ENCODE measurements around the gene CPEB1. TPM values are rescaled to one million over a fixed set of nuclear protein-coding genes. Genes with fewer than 3 reads are reported as not detected.
A peak's percentile ranks its signal among the peaks of the same experiment; 100 is the strongest.

The CPEB1 gene
- total RNA-seq, 1 donor from 2014 or later = 2.5 TPM

GRCh38 chr15:82551646-82552247 lies 95.4 kb downstream of the CPEB1 start:
- DNase-seq = no peak
- no peaks in the 10 kb centered on the region for H3K27me3 ChIP-seq
- H3K27ac ChIP-seq = no peak overlapping the region
- H3K36me3 ChIP-seq = no peaks in the 10 kb centered on the region
- no peak overlapping the region for H3K4me3 ChIP-seq
- intact Hi-C loops (cut with DNase I) = no loop called here
- no peaks in the 10 kb centered on the region for H3K4me1 ChIP-seq
- no peaks in the 10 kb centered on the region for H3K9me3 ChIP-seq
- TF ChIP-seq CTCF (IDR thresholded peaks at IDR 0.05) = no peak
- ATAC-seq = peak; percentile 28

GRCh38 chr15:82549199-82549665 lies 97.9 kb downstream of the CPEB1 start:
- H3K4me1 ChIP-seq = no peaks in the 10 kb centered on the region
- H3K36me3 ChIP-seq = no peaks in the 10 kb centered on the region
- H3K27ac ChIP-seq = no peak overlapping the region
- no peak overlapping the region for H3K4me3 ChIP-seq
- ATAC-seq (no peak), DNase-seq (no peak)
- no peak for TF ChIP-seq CTCF (IDR thresholded peaks at IDR 0.05)
- no peaks in the 10 kb centered on the region for H3K27me3 ChIP-seq
- H3K9me3 ChIP-seq = no peaks in the 10 kb centered on the region
- intact Hi-C loops (cut with DNase I) = no loop called here

GRCh38 chr15:82548700-82549099 lies 98.5 kb downstream of the CPEB1 start:
- no peak for DNase-seq
- ATAC-seq = no peak
- no peak for TF ChIP-seq CTCF (IDR thresholded peaks at IDR 0.05)
- Histone ChIP-seq H3K9me3 (no peaks in the 10 kb centered on the region), H3K4me1 (no peaks in the 10 kb centered on the region), H3K4me3 (no peak overlapping the region), H3K27me3 (no peaks in the 10 kb centered on the region), H3K36me3 (no peaks in the 10 kb centered on the region), H3K27ac (no peak overlapping the region)
- intact Hi-C loops (cut with DNase I) = no loop called here

GRCh38 chr15:82545478-82545877 lies 101.7 kb downstream of the CPEB1 start:
- Histone ChIP-seq H3K27me3 (no peaks in the 10 kb centered on the region), H3K36me3 (no peaks in the 10 kb centered on the region), H3K4me3 (no peak overlapping the region), H3K27ac (no peak overlapping the region), H3K9me3 (no peaks in the 10 kb centered on the region), H3K4me1 (no peaks in the 10 kb centered on the region)
- no peak for DNase-seq
- ATAC-seq = no peak
- no peak for TF ChIP-seq CTCF (IDR thresholded peaks at IDR 0.05)
- intact Hi-C loops (cut with DNase I) = no loop called here

- H3K36me3 ChIP-seq = no peaks in the 10 kb centered on the region
- DNase-seq (no peak), ATAC-seq (no peak)
- no peaks in the 10 kb centered on the region for H3K27me3 ChIP-seq
- H3K4me1 ChIP-seq = no peaks in the 10 kb centered on the region
- no peak for TF ChIP-seq CTCF (IDR thresholded peaks at IDR 0.05)
- no peak overlapping the region for H3K27ac ChIP-seq
- no peaks in the 10 kb centered on the region for H3K9me3 ChIP-seq
- intact Hi-C loops (cut with DNase I) = no loop called here
- H3K4me3 ChIP-seq = no peak overlapping the region
Measured at GRCh38 chr15:82545002-82545401, 102.2 kb downstream of the CPEB1 start.

GRCh38 chr15:82544431-82544830 lies 102.7 kb downstream of the CPEB1 start:
- no peaks in the 10 kb centered on the region for H3K36me3 ChIP-seq
- no peaks in the 10 kb centered on the region for H3K9me3 ChIP-seq
- no peak for DNase-seq
- H3K4me1 ChIP-seq = no peaks in the 10 kb centered on the region
- no peak overlapping the region for H3K27ac ChIP-seq
- intact Hi-C loops (cut with DNase I) = no loop called here
- no peaks in the 10 kb centered on the region for H3K27me3 ChIP-seq
- ATAC-seq = no peak
- TF ChIP-seq CTCF (IDR thresholded peaks at IDR 0.05) = no peak
- H3K4me3 ChIP-seq = no peak overlapping the region

Data from upper lobe of right lung (tissue), 1 donor.